GM19239 (cell line): ENCODE measurements around the gene NR2E3.
"Not testable (repeated sequence)": the region's sequence is repeated elsewhere in the genome, so short reads cannot be mapped to it uniquely, and the experiment has no call there.

Experiments used
- DNase-seq: peaks from one replicate; pipeline ENCODE4 v3.0.0; 2011; ENCODE audit warnings: low spot score; ENCODE audit not compliant: insufficient read length
- FAIRE-seq: peaks from 2 replicates; lab custom pipeline; 2011; peaks lifted over from hg19 to GRCh38; lab: Jason Lieb, UNC

NR2E3 gene

DNA sequence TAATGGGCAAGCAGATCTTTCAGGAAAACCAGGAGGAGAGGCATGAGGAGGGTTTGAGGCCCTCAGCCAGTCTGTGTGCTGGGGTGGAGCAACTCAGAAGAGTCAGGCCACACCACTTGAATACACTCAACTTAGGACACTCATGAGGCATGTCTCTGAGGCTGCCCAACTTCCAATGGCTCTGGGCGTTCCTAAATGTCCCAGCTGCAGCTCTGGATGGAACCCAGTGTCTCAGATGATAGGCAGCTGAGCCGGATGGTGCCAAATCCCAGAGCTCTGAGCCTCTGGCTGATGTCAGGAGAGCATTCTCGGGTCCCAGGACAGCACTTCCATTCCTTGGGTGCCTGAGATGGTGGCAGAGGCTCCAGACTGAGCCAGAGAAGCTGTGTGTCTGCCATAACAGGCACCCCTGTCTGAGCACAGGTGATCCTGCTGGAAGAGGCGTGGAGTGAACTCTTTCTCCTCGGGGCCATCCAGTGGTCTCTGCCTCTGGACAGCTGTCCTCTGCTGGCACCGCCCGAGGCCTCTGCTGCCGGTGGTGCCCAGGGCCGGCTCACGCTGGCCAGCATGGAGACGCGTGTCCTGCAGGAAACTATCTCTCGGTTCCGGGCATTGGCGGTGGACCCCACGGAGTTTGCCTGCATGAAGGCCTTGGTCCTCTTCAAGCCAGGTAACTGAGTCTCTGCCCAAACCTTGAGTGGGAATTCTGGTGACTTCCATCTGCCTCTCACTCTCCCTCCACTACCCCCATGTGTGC is 2.8 kb downstream of the NR2E3 start:
- no peak for DNase-seq
- FAIRE-seq, result no peak

DNA sequence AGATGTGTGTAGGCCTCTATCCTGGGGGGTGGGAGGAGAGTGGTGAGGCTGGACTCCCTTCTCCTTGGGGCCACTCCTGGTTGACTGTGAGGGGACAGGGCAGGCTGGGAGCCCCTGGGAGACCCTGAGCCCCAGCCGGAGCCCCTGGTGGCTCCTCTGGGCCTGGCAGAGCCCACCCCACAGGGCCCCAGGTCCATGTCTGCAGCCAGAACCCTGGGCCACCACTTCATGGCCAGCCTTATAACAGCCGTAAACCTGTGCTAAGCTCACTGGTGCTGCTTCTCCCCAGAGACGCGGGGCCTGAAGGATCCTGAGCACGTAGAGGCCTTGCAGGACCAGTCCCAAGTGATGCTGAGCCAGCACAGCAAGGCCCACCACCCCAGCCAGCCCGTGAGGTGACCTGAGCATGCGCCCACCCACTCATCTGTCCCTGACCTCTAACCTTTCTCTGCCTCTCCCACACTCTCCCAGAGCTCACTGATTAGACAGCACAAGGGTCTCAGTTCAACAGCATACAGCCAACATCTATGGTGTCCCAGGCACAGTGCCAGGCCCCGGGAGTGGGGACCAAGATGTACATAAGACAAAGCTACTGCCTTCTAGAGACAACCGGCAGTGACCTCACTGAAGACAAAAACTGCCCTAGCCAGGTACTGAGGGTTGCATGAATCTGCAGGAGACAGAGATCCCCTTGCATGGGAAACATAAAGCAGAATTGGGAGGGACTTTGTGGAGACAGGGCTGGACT is 3.5 kb downstream of the NR2E3 start:
- FAIRE-seq (no peak), DNase-seq (no peak)

DNA sequence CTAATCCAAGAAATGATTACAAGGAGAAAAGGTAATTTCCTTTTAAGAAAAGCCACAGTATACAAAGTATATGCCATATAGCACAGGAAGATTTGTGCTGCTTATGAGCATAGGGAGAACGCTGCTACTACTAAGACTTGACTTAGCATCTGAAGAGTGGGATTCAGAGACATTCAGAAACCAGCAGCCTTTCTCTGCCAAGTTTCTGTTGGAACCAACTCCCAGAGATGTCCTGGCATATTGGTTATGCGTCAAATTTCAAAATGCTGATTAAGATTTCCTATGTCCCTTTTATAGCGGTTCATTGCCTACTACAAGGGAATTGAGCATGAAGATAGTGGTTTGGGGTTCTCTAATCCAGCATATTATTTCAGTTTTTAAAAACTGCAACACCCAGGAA is 4.9 kb downstream of the NR2E3 start:
- no peak for FAIRE-seq
- DNase-seq, result no peak

DNA sequence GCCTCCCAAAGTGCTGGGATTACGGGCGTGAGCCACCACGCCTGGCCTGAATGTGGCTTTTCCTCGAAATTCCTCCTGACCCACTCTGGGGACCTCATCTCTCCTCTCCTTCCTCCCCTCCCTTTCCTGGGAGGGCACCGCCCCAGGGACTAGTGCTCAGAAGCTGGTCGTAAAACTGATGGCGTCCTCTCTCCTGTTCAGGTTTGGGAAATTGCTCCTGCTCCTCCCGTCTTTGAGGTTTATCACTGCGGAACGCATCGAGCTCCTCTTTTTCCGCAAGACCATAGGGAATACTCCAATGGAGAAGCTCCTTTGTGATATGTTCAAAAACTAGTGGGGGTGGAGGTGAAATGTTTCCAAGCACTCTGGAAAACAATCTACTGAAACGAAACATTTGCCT is 7.0 kb downstream of the NR2E3 start:
- FAIRE-seq, result no peak
- no peak for DNase-seq

DNA sequence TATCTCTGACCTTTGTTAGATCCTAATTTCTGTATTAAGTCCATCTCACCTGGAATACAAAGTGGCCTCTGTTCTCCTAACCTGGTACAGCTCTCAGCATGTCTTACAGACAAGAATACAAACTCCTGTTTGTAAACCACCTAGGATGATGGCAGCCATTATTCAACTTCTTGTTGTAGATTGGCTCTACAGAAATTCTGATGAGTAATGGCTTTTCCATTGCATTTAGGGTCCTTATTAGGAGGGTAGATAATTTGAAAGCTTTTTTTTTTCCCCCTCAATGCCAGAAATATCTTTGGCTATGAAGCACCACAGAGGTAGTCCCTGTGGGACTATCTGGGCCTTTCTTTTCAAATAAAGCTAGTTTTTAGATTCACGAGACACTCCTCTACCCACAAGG is 9.8 kb downstream of the NR2E3 start:
- FAIRE-seq (no peak), DNase-seq (no peak)

DNA sequence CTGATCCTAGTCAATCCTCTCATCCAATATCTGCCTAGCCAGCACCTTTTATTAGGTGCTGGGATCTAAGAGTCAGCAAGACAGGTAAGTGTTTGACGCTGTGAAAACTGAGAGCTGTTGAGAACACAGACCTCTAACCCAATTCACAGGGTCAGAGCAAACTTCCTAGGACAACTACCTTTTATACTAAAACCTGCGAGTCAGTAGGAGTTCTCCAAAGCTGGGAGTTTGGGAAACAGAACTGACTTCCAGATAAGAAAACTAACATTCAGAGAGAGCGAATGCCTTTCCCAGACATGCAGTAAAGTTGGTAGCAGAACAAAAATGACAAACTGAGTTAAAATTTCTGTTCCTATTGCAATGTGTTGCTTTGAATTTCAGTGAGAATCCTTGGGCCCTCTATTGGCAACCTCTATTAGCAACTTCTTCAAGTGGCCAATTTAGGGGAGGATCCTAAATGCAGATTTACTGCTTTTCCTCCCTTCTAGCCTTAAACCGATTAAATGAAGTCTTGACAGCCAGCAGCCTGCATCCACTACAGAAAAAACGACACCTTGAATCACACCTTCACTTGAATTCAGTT is 11.3 kb downstream of the NR2E3 start:
- DNase-seq (no peak), FAIRE-seq (no peak)

DNA sequence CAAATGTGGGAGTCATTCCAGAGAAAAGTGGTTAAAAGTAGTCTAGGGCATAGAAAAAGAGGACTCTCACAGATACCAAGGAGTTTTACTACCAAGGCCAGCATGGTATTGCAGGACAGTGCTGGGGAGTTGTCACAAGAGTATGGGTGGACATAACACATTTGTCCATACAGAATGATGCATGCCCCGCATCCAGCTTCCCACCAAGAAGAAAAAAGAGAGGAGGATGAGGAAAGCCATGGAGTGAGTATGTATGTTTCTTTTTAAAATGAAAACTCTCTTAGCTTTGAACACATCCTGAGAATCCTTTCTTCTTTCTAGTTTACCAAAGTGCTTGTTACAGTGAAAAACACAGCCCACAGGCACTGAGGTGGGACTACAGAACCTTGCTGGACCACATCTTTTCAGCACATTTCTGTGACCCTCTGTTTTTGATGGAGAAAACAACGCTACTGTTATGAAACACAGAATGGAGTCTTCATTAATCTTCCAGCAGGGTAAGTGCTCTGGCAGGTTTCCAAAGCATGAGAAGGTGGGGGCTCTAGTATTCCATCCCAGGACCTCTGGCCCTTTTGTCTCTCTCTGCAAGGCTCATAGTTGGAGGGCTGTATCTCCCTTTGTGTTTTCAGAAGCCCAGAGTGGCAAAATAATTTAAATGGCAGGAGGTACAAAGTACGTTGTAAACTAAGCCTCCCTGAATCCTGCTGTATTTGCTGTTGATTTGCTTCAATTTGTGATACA is 12.7 kb downstream of the NR2E3 start:
- no peak for FAIRE-seq
- no peak for DNase-seq

DNA sequence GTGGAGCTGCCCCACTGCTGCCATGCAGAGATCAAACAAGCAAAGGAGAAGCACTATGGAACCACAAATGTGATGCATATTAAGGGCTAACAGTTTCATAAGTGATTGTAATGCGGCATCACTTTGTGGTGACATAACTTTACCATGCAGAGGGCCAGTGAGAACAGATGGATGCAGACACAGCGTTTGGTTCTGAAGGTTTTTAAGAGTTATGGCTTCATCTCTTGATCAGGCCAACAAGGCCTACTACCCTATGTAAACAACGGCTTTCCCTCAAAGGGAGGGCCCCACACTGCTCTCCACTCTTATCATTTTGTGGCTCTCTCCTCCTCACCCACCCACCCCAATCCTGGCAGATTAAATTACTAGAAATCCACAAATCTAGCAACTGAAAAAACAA is 13.4 kb downstream of the NR2E3 start:
- FAIRE-seq, result no peak
- no peak for DNase-seq

DNA sequence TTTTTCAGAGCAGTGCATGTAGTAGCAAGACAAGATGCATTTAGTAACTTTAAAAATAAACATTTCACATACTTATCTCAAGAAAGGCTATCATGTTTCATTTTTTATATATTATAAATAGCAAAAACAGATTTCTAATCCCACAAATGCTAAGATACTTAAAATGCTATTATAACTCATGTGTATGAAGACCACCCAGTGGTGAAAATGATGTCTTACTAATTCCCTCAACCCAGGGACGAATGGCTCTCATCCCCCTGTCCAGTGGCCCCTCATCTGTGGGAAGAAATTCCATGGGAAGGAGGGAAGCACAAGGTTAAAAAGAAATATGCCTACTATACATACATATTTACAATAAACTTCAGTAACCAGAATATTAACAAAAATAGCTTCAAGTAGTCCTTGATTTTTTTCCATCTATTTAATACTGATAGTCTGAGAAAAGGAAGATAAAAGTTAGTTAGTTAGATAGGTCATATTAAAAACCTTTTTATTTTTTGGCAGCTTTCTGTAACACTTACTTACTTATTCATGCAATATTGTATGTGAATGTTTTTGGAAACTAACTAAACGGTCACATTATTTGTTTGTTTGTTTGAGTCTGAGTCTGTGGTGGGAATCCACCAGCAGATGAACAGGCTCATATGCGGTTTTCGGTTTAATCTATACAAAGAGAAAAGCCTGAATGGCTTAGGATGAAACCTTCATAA is 14.8 kb downstream of the NR2E3 start:
- FAIRE-seq (no peak), DNase-seq (no peak)

DNA sequence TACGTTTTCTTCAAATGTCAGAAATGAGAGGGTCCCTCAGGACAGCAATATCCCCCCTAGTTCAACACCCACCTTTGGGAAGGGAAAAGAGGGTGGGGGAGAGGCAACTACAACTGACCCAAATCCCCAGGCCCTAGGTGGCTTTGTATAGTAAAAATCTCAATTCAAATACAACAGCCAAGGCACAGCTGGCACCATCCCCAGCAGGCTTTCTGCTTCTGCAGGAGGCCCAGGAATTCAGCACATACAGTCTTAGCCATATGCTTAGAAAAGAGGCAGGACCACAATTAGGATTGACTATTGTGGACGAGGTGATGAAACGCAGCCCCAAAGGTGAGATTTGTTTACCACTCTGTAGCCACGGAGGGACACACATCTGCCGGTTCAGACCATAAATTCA is 15.8 kb downstream of the NR2E3 start:
- FAIRE-seq, result no peak
- no peak for DNase-seq

DNA sequence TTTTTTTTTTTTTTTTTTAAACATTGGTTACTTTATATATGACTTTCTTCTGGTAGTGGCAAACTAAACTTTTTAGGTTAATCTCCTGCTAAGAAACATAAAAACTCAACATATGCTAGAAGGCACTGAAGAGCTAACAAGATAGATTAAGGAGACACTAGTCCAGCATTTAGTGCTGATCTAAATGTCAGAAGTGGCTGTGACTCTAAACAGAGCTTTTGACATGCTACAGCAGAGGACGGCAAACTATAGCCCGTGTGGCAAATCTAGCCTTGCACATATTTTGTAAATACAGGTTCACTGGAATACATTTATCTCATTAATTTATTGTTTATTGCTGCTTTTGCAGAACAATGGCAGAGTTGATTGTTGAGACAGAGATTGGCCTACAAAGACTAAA is 20.6 kb downstream of the NR2E3 start:
- FAIRE-seq (no peak), DNase-seq (no peak)

DNA sequence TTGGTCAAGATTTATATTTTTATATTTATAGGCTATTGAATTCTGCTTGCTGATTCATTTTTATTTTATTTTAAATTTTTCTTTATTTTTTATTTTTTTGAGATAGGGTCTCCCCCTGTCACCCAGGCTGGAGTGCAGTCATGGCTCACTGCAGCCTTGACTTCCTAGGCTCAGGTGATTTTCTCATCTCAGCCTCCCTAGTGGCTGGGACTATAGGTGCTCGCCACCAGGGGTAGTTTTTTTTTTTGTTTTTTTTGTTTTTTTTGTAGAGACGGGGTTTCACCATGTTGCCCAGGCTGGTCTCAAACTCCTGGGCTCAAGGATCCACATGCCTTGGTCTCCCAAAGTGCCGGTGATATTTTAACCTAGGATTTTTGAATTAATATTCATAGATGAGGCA is 31.2 kb downstream of the NR2E3 start:
- no peak for FAIRE-seq
- no peak for DNase-seq

DNA sequence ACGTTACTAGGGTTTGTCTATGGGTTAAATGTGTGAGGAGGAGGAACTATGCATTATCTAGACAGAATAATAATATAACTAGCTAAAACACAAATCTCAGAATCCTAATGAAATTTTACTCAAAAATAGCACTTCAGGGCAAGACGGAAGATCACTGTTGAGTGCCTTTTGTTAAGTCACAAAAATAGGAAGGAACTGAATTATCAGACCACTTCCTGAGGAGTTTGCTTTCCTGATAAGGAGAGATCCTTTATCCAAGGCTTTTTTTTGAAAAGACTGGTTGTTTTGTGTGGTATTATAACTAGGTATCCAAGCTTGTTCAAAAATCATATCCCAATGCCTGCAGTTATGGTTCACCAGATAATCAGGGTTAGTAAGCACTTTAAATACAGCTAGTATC is 34.6 kb downstream of the NR2E3 start:
- no peak for DNase-seq
- no peak for FAIRE-seq

DNA sequence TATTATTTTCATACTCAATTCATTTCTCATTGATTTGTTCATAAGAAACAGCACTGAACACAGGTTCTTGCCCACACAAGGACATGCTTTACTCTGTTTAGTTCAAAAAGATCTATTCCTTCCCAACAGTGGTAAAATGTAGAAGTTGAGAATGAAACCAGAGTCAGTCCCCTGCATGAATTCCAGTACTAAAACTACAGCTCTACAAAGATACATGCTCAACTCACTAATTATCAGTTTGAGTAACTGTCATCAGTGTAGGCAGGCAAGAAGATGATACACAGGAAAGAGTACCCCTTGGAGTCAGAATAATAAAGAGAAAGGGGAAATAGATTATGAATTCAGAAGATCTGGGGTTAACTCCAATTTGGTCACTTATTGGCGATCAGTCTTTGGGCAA is 43.2 kb downstream of the NR2E3 start:
- DNase-seq, result no peak
- FAIRE-seq, result no peak

DNA sequence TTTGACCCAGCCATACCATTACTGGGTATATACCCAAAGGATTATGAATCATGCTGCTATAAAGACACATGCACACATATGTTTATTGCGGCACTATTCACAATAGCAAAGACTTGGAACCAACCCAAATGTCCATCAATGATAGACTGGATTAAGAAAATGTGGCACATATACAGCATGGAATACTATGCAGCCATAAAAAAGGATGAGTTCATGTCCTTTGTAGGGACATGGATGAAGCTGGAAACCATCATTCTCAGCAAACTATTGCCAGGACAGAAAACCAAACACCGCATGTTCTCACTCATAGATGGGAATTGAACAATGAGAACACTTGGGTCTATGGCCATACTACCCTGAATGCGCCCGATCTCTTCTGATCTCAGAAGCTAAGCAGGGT is 47.9 kb downstream of the NR2E3 start:
- not testable (repeated sequence) for FAIRE-seq, DNase-seq
